Measurements from ENCODE around the gene BMS1. TPM values are rescaled to one million over a fixed set of nuclear protein-coding genes. Genes with fewer than 3 reads are reported as not detected.

Gene BMS1
- total and polyA plus RNA-seq, 2 of the 13 experiments (the other 11 are each of a cell fraction or from before 2014, with no cell fraction given): 3.9 to 25.2 TPM

GRCh38 chr10:42782446-42783180, at the start of gene BMS1 (continued):
- TF ChIP-seq AHDC1 (CRISPR knock-in tag; IDR thresholded peaks at IDR 0.05; ENCODE audit: borderline replicate concordance): 0 out of 2 replicates have a peak, but pooled peaks have one; percentile 50
- TF ChIP-seq U2AF2 (IDR thresholded peaks at IDR 0.05; ENCODE audit: low read depth, low read length): peak; percentile 36; the same call in 1 of the 2 replicates
- TF ChIP-seq POLR2G (IDR thresholded peaks at IDR 0.05; ENCODE audit: low read depth, low read length): peak; percentile 97
- TF ChIP-seq CBFB (CRISPR knock-in tag; IDR thresholded peaks at IDR 0.05): peak; percentile 79
- peak; percentile 85; the same call in 1 of the 2 replicates for TF ChIP-seq POLR2AphosphoS2 (IDR thresholded peaks at IDR 0.05; ENCODE audit: low read depth, low read length)
- TF ChIP-seq ZBTB43 (CRISPR knock-in tag; conservative IDR thresholded peaks at IDR 0.05): peak; percentile 85
- TF ChIP-seq NR2F1 (CRISPR knock-in tag; IDR thresholded peaks at IDR 0.05): 0 out of 4 replicates have a peak, but pooled peaks of 1 of the 2 experiments have one; percentile 6
- TF ChIP-seq HNF1B (CRISPR knock-in tag; IDR thresholded peaks at IDR 0.05): peak; percentile 83; the same call in 1 of the 2 replicates
- TF ChIP-seq HNF4A (CRISPR knock-in tag; IDR thresholded peaks at IDR 0.05): peak; percentile 38
- TF ChIP-seq CREBL2 (CRISPR knock-in tag; IDR thresholded peaks at IDR 0.05; ENCODE audit: borderline replicate concordance): peak; percentile 54; the same call in 1 of the 2 replicates
- no peak; the same call in none of the 2 replicates for TF ChIP-seq ZNF558 (CRISPR knock-in tag; IDR thresholded peaks at IDR 0.05; ENCODE audit: borderline replicate concordance)
- TF ChIP-seq ELF4 (CRISPR knock-in tag; IDR thresholded peaks at IDR 0.05; ENCODE audit: borderline replicate concordance): peak; percentile 86; the same call in 1 of the 2 replicates
